HepG2 (cell line): Measurements from ENCODE around the gene LAMB2. TPM values are rescaled to one million over a fixed set of nuclear protein-coding genes. Genes with fewer than 3 reads are reported as not detected.

ENCODE experiments used
- ARNT ChIP-seq: fragments of 450-650 bp; IDR thresholded peaks from 2 replicates; pipeline ENCODE4 v1.6.1; 2017
- HDAC6 ChIP-seq: fragments of 200-600 bp; sonication (generic); IDR thresholded peaks from 2 replicates; pipeline ENCODE4 v1.7.0; 2017; ENCODE audit warnings: mild to moderate bottlenecking, antibody characterized with exemption, low read length, low read depth
- PBX3 ChIP-seq: sonication (generic); formaldehyde crosslinking; IDR thresholded peaks from 2 replicates; pipeline ENCODE4 v1.8.1; 2023; ENCODE audit warnings: missing genetic modification reagents, inconsistent platforms, borderline replicate concordance
- RBFOX2 ChIP-seq: fragments of 200-400 bp; formaldehyde crosslinking; IDR thresholded peaks from 2 replicates; pipeline ENCODE4 v1.6.1; 2017; ENCODE audit warnings: low read depth, mild to moderate bottlenecking, low read length
- TAF1 ChIP-seq: sonication (generic); formaldehyde crosslinking; IDR thresholded peaks from 2 replicates; pipeline ENCODE4 v1.4.0; 2020; ENCODE audit warnings: missing genetic modification reagents
- THAP8 ChIP-seq: sonication (generic); formaldehyde crosslinking; IDR thresholded peaks from 2 replicates; pipeline ENCODE4 v1.5.1; 2020; ENCODE audit warnings: missing genetic modification reagents, mild to moderate bottlenecking, borderline replicate concordance
- ZHX1 ChIP-seq: sonication (generic); formaldehyde crosslinking; IDR thresholded peaks from 2 replicates; pipeline ENCODE4 v1.8.1; 2022; ENCODE audit warnings: low read depth, mild to moderate bottlenecking, missing genetic modification reagents
- ZNF230 ChIP-seq: sonication (generic); formaldehyde crosslinking; IDR thresholded peaks from 2 replicates; pipeline ENCODE4 v1.4.0; 2020; ENCODE audit warnings: mild to moderate bottlenecking, missing genetic modification reagents
- ZNF496 ChIP-seq: sonication (generic); formaldehyde crosslinking; IDR thresholded peaks from 2 replicates; pipeline ENCODE4 v1.8.1; 2023; ENCODE audit warnings: mild to moderate bottlenecking, moderate library complexity, missing genetic modification reagents; ENCODE audit not compliant: insufficient replicate concordance
- ZNF512B ChIP-seq: sonication (generic); formaldehyde crosslinking; IDR thresholded peaks from 2 replicates; pipeline ENCODE4 v1.5.1; 2020; ENCODE audit warnings: missing genetic modification reagents, mild to moderate bottlenecking, borderline replicate concordance
- ZNF552 ChIP-seq: sonication (generic); formaldehyde crosslinking; IDR thresholded peaks from 2 replicates; pipeline ENCODE4 v1.9.0; 2022; ENCODE audit warnings: missing genetic modification reagents, mild to moderate bottlenecking, borderline replicate concordance
- ZNF616 ChIP-seq: sonication (generic); formaldehyde crosslinking; IDR thresholded peaks from 2 replicates; pipeline ENCODE4 v1.5.0; 2020; ENCODE audit warnings: low read depth, mild to moderate bottlenecking, missing genetic modification reagents
- ZNF710 ChIP-seq: sonication (generic); formaldehyde crosslinking; IDR thresholded peaks from 2 replicates; pipeline ENCODE4 v1.5.0; 2020; ENCODE audit warnings: mild to moderate bottlenecking, missing genetic modification reagents, borderline replicate concordance
- ZNF770 ChIP-seq: sonication (generic); formaldehyde crosslinking; IDR thresholded peaks from 2 replicates; pipeline ENCODE4 v1.5.0; 2020; ENCODE audit warnings: mild to moderate bottlenecking, missing genetic modification reagents
- ZNF879 ChIP-seq: sonication (generic); formaldehyde crosslinking; IDR thresholded peaks from 2 replicates; pipeline ENCODE4 v1.8.1; 2023; ENCODE audit warnings: missing genetic modification reagents
- polyA plus RNA-seq, 8 experiments: library from polyadenylated mRNA; depleted of rRNA in 3 of 8; stranded (reverse) in 7 of 8; unstranded in 1 of 8; fragments of >200 nt; fragmentation: Illumina TruSeq in 4 of 8; extraction: Trizol in 4 of 8; gene quantifications; 2 replicates each; pipeline versions ENCODE4 v1.2.1 to v1.2.3, GENCODE V29; 2011 to 2016; ENCODE audit warnings: low read depth in 4 of 8, missing spikeins in 1 of 8, mixed read lengths in 1 of 8; ENCODE audit not compliant: insufficient read depth in 1 of 8
- total RNA-seq, 5 experiments: library from RNA; depleted of rRNA; stranded (reverse); fragments of >200 nt; fragmentation: Illumina TruSeq; extraction: Trizol; gene quantifications; 2 replicates each; pipeline ENCODE4 v1.2.3, GENCODE V29; 2016; ENCODE audit warnings: low read depth in 1 of 5

Gene LAMB2
- total and polyA plus RNA-seq, 2 of the 13 experiments (the other 11 are each of a cell fraction or from before 2014, with no cell fraction given): 208 to 443 TPM

GRCh38 chr3:49132437-49133225 is at the start of gene LAMB2 (continued):
- TF ChIP-seq ZNF770 (CRISPR knock-in tag) (no peak), ZNF710 (peak; percentile 57; the same call in 1 of the 2 replicates), ZNF879 (CRISPR knock-in tag) (no peak), ZNF496 (CRISPR knock-in tag) (no peak), ZNF230 (CRISPR knock-in tag) (no peak), HDAC6 (no peak), ZNF512B (CRISPR knock-in tag) (no peak), TAF1 (CRISPR knock-in tag) (peak; percentile 76; the same call in 1 of the 2 replicates), ZNF616 (no peak), THAP8 (CRISPR knock-in tag) (no peak), ZNF552 (CRISPR knock-in tag) (no peak), ZHX1 (CRISPR knock-in tag) (no peak), ARNT (no peak), RBFOX2 (peak; percentile 65; the same call in 1 of the 2 replicates), PBX3 (no peak)
